MV-4-11 (cell line): Measurements from ENCODE around the gene BCL11A.

Experiments used
- DNase-seq: peaks from one replicate; lab custom pipeline; 2025; lab: John Stamatoyannopoulos, UW

The BCL11A gene

GRCh38 chr2:60546756-60547420 is 6.6 kb downstream of the BCL11A start:
- DNase-seq = no peak

- no peak for DNase-seq
These were observed 8.4 kb downstream of the BCL11A start for GRCh38 chr2:60544954-60545560.

- DNase-seq = peak; percentile 52
These were observed 9.4 kb downstream of the BCL11A start for GRCh38 chr2:60544062-60544461.

- no peak for DNase-seq
These were observed 12.3 kb downstream of the BCL11A start for GRCh38 chr2:60541056-60541651.

- DNase-seq = peak; percentile 19
These were observed 13.4 kb downstream of the BCL11A start for GRCh38 chr2:60540074-60540473.

- no peak for DNase-seq
These were observed 14.3 kb downstream of the BCL11A start for GRCh38 chr2:60539140-60539539.

- no peak for DNase-seq
These were observed 15.4 kb downstream of the BCL11A start for GRCh38 chr2:60538101-60538500.

- no peak for DNase-seq
These were observed 16.7 kb downstream of the BCL11A start for GRCh38 chr2:60536746-60537145.

- DNase-seq = no peak
These were observed 17.7 kb downstream of the BCL11A start for GRCh38 chr2:60535685-60536312.

GRCh38 chr2:60534892-60535684 is 18.4 kb downstream of the BCL11A start:
- no peak for DNase-seq

- peak; percentile 39 for DNase-seq
These were observed 19.3 kb downstream of the BCL11A start for GRCh38 chr2:60534052-60534685.

GRCh38 chr2:60533101-60534051 is 20.1 kb downstream of the BCL11A start:
- DNase-seq = no peak

- no peak for DNase-seq
These were observed 21.0 kb downstream of the BCL11A start for GRCh38 chr2:60532421-60532820.

- DNase-seq = no peak
These were observed 21.7 kb downstream of the BCL11A start for GRCh38 chr2:60531701-60532133.

GRCh38 chr2:60530660-60531281 is 22.7 kb downstream of the BCL11A start:
- peak; percentile 53 for DNase-seq

- no peak for DNase-seq
These were observed 23.4 kb downstream of the BCL11A start for GRCh38 chr2:60529785-60530627.

- DNase-seq = peak; percentile 67
These were observed 24.2 kb downstream of the BCL11A start for GRCh38 chr2:60529136-60529784.

GRCh38 chr2:60528281-60529020 is 25.0 kb downstream of the BCL11A start:
- no peak for DNase-seq
